Stimulated activated CD8-positive, alpha-beta memory T cell treated with anti-CD3 and anti-CD28 coated beads, Interleukin-4, amount 100 ng/mL, for 1 hour (primary cell): ENCODE data around the gene MAP1LC3B.

Experiments used
- DNase-seq, 2 donors: peaks; one replicate each; pipeline ENCODE4 v3.0.0-alpha.2; 2020; ENCODE audit warnings: low read depth in 2 of 2, low spot score in 1 of 2

The MAP1LC3B gene

GRCh38 chr16:87391950-87392820, at the start of gene MAP1LC3B:
TSS of gene MAP1LC3B (plus strand) at chr16:87392336. CDS start at chr16:87392428, 92 bp downstream.
- peak; percentile 94 to 95 for DNase-seq

GRCh38 chr16:87342504-87342903, 49.6 kb upstream of the MAP1LC3B start:
- no peak for DNase-seq

- DNase-seq = no peak
These were observed 49.0 kb upstream of the MAP1LC3B start for GRCh38 chr16:87342978-87343752.

GRCh38 chr16:87343753-87344050, 48.4 kb upstream of the MAP1LC3B start:
- no peak for DNase-seq

- no peak for DNase-seq
These were observed 47.8 kb upstream of the MAP1LC3B start for GRCh38 chr16:87344165-87344930.

GRCh38 chr16:87344931-87345631, 47.1 kb upstream of the MAP1LC3B start:
- DNase-seq = peak; percentile 4 to 7

GRCh38 chr16:87345726-87346424, 46.3 kb upstream of the MAP1LC3B start:
- DNase-seq = no peak

GRCh38 chr16:87346517-87347060, 45.5 kb upstream of the MAP1LC3B start:
- no peak for DNase-seq

GRCh38 chr16:87347932-87348615, 44.1 kb upstream of the MAP1LC3B start:
- DNase-seq = no peak

GRCh38 chr16:87348616-87349157, 43.4 kb upstream of the MAP1LC3B start:
- no peak for DNase-seq

- no peak for DNase-seq
These were observed 42.1 kb upstream of the MAP1LC3B start for GRCh38 chr16:87350031-87350430.

- no peak for DNase-seq
These were observed 41.3 kb upstream of the MAP1LC3B start for GRCh38 chr16:87350681-87351319.

GRCh38 chr16:87351320-87351698, 40.8 kb upstream of the MAP1LC3B start:
- no peak for DNase-seq

GRCh38 chr16:87352818-87353217, 39.3 kb upstream of the MAP1LC3B start:
- no peak for DNase-seq

- no peak for DNase-seq
These were observed 38.5 kb upstream of the MAP1LC3B start for GRCh38 chr16:87353613-87354012.

GRCh38 chr16:87356491-87356853, 35.7 kb upstream of the MAP1LC3B start:
- DNase-seq = no peak

GRCh38 chr16:87358250-87358649, 33.9 kb upstream of the MAP1LC3B start:
- no peak for DNase-seq

GRCh38 chr16:87358696-87359095, 33.4 kb upstream of the MAP1LC3B start:
- no peak for DNase-seq

GRCh38 chr16:87359121-87359520, 33.0 kb upstream of the MAP1LC3B start:
- no peak for DNase-seq
